Ecto neural progenitor cell (in vitro differentiated cells): Measurements from ENCODE around the gene SYT4.

ENCODE experiments used
- DNase-seq: peaks from one replicate; pipeline ENCODE4 v3.0.0-alpha.2; 2018; ENCODE audit warnings: low spot score

The SYT4 gene

DNA sequence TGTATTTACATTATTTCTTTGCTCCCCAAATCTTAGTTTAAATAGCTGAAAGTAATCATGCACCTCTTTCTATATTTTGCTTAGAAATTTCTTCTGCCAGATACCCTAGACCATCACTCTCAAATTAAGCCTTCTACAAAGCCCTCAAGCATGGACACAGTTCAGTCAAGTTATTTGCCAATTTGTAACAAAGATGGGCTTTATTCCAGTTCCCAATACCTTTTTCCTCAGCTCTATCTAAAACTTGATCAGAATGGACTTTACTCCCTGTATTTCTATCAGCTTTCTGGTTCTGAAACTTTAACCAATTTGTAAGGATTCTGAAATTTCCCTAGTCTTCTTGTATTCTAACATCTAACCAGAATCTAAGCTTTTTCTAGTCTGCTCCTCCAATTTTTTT is 56.6 kb downstream of the SYT4 start:
- no peak for DNase-seq
